GM23338 (cell line): ENCODE data around the gene APBA2.
"Not testable (repeated sequence)": the region's sequence is repeated elsewhere in the genome, so short reads cannot be mapped to it uniquely, and the experiment has no call there.

ENCODE experiments used
- CREB1 ChIP-seq: fragments of 250-450 bp; sonication (Bioruptor Pico); IDR thresholded peaks from 2 replicates; pipeline ENCODE4 v1.5.0; 2020; ENCODE audit warnings: low read depth, mild to moderate bottlenecking, moderate library complexity
- CTCF ChIP-seq, 2 experiments: fragments of 200-600 bp in 1 of 2; sonication (generic) in 1 of 2; conservative IDR thresholded peaks; 2 replicates each; pipeline versions ENCODE4 v1.5.1 to v1.6.1; 2016 to 2017; ENCODE audit warnings: antibody characterized with exemption in 2 of 2, low read depth in 2 of 2, mild to moderate bottlenecking in 2 of 2, moderate library complexity in 1 of 2
- EZH2 ChIP-seq: fragments of 200-600 bp; sonication (generic); IDR thresholded peaks from one replicate; pipeline ENCODE4 v1.8.0; 2017; ENCODE audit warnings: antibody characterized with exemption, mild to moderate bottlenecking, low read depth; ENCODE audit not compliant: unreplicated experiment
- NANOG ChIP-seq: IDR thresholded peaks from 2 replicates; pipeline ENCODE4 v1.6.1; 2016; ENCODE audit warnings: antibody characterized with exemption, borderline replicate concordance
- POLR2AphosphoS5 ChIP-seq: IDR thresholded peaks from 2 replicates; pipeline ENCODE4 v1.6.1; 2016; ENCODE audit warnings: antibody characterized with exemption, low read depth
- REST ChIP-seq: IDR thresholded peaks from one replicate; pipeline ENCODE4 v1.6.1; 2018; ENCODE audit warnings: antibody characterized with exemption; ENCODE audit not compliant: unreplicated experiment

GRCh38 chr15:28840285-28840684 is 45.5 kb upstream of the APBA2 start:
- not testable (repeated sequence) for TF ChIP-seq NANOG; POLR2AphosphoS5; EZH2; CTCF (conservative IDR thresholded peaks at IDR 0.05; ENCODE audit: low read depth in 2 of 2); CREB1 (CRISPR knock-in tag); REST
